ENCODE results near the gene CHCHD3.

CHCHD3 gene

GRCh38 chr7:133076142-133076541 is 5.7 kb downstream of the CHCHD3 start:
- no peak for DNase-seq

GRCh38 chr7:133071506-133071905 is 10.4 kb downstream of the CHCHD3 start:
- DNase-seq, result no peak

GRCh38 chr7:133070562-133070961 is 11.3 kb downstream of the CHCHD3 start:
- DNase-seq, result peak; percentile 19

GRCh38 chr7:133065301-133065700 is 16.6 kb downstream of the CHCHD3 start:
- DNase-seq, result no peak

GRCh38 chr7:133064082-133064820 is 17.6 kb downstream of the CHCHD3 start:
- no peak for DNase-seq

GRCh38 chr7:133061792-133062191 is 20.1 kb downstream of the CHCHD3 start:
- DNase-seq, result no peak

- DNase-seq, result no peak
These were observed 20.5 kb downstream of the CHCHD3 start for GRCh38 chr7:133061357-133061756.

- no peak for DNase-seq
These were observed 21.9 kb downstream of the CHCHD3 start for GRCh38 chr7:133060004-133060403.

- DNase-seq, result no peak
These were observed 22.6 kb downstream of the CHCHD3 start for GRCh38 chr7:133059263-133059662.

GRCh38 chr7:133056370-133057238 is 25.3 kb downstream of the CHCHD3 start:
- DNase-seq, result peak; percentile 33

GRCh38 chr7:133054162-133054840 is 27.6 kb downstream of the CHCHD3 start:
- no peak for DNase-seq

- no peak for DNase-seq
These were observed 28.5 kb downstream of the CHCHD3 start for GRCh38 chr7:133053321-133053891.

GRCh38 chr7:133052826-133053225 is 29.1 kb downstream of the CHCHD3 start:
- no peak for DNase-seq

- DNase-seq, result no peak
These were observed 29.5 kb downstream of the CHCHD3 start for GRCh38 chr7:133052401-133052756.

- DNase-seq, result no peak
These were observed 30.0 kb downstream of the CHCHD3 start for GRCh38 chr7:133051719-133052400.

- no peak for DNase-seq
These were observed 30.8 kb downstream of the CHCHD3 start for GRCh38 chr7:133051066-133051465.

- no peak for DNase-seq
These were observed 31.5 kb downstream of the CHCHD3 start for GRCh38 chr7:133050200-133050995.

- no peak for DNase-seq
These were observed 33.3 kb downstream of the CHCHD3 start for GRCh38 chr7:133048589-133048988.

- DNase-seq, result no peak
These were observed 34.6 kb downstream of the CHCHD3 start for GRCh38 chr7:133047321-133047720.

- no peak for DNase-seq
These were observed 37.0 kb downstream of the CHCHD3 start for GRCh38 chr7:133044722-133045473.

- DNase-seq, result no peak
These were observed 41.2 kb downstream of the CHCHD3 start for GRCh38 chr7:133040674-133041073.
